Activated T-helper 17 cell treated with anti-CD3 and anti-CD28 coated beads, Interleukin-2, amount 50 U/mL, for 72 hours (primary cell): ENCODE measurements around the gene ADGRE2. TPM values are rescaled to one million over a fixed set of nuclear protein-coding genes. Genes with fewer than 3 reads are reported as not detected.
A peak's percentile ranks its signal among the peaks of the same experiment; 100 is the strongest.
"Not testable (repeated sequence)": the region's sequence is repeated elsewhere in the genome, so short reads cannot be mapped to it uniquely, and the experiment has no call there.

Experiments
- ATAC-seq: fragments of 150-1000 bp; cut with Tn5 transposase; replicated peaks from 2 replicates; pipeline ENCODE4 v1.10.0; 2021; ENCODE audit warnings: mild to moderate bottlenecking, moderate library complexity
- H3K27ac Mint-ChIP-seq: one replicate; pipeline ENCODE4 v1.8.0; 2022; ENCODE audit warnings: mixed read lengths
- H3K27me3 Mint-ChIP-seq: one replicate; pipeline ENCODE4 v1.8.0; 2022; ENCODE audit warnings: mixed read lengths
- H3K36me3 Mint-ChIP-seq: one replicate; pipeline ENCODE4 v1.8.0; 2022; ENCODE audit warnings: low read depth, mild to moderate bottlenecking, mixed read lengths
- H3K4me1 Mint-ChIP-seq: one replicate; pipeline ENCODE4 v1.8.0; 2022; ENCODE audit warnings: mixed read lengths
- H3K4me3 Mint-ChIP-seq: one replicate; pipeline ENCODE4 v1.8.0; 2022; ENCODE audit warnings: mild to moderate bottlenecking, mixed read lengths
- H3K9me3 Mint-ChIP-seq: one replicate; pipeline ENCODE4 v1.8.0; 2022; ENCODE audit warnings: mixed read lengths
- total RNA-seq, 2 donors: library from RNA; stranded (reverse); gene quantifications; one replicate each; pipeline ENCODE4 v1.2.3, GENCODE V29; 2022

Gene ADGRE2
- total RNA-seq: 1 to 10 TPM; 1.1 to 3.3 TPM

- ATAC-seq, H3K27ac Mint-ChIP-seq, H3K36me3 Mint-ChIP-seq, H3K4me1 Mint-ChIP-seq, H3K9me3 Mint-ChIP-seq, H3K4me3 Mint-ChIP-seq: not testable (repeated sequence)
- H3K27me3 Mint-ChIP-seq: peaks cover 13% of the 10 kb centered on the region
These were observed at the start of gene ADGRE2 for GRCh38 chr19:14778110-14778845. Gene ADGRE2 (minus strand): TSS chr19:14778560. CDS start chr19:14776756, 1,804 bp downstream.

- Mint-ChIP-seq H3K27me3 (peaks cover 38% of the 10 kb centered on the region), H3K4me1 (no peaks in the 10 kb centered on the region), H3K4me3 (no peak overlapping the region), H3K27ac (no peak overlapping the region), H3K9me3 (no peaks in the 10 kb centered on the region), H3K36me3 (no peaks in the 10 kb centered on the region)
- ATAC-seq: no peak
These were observed 47.6 kb upstream of the ADGRE2 start for GRCh38 chr19:14826006-14826405.

- no peak for ATAC-seq
- no peaks in the 10 kb centered on the region for H3K9me3 Mint-ChIP-seq
- H3K4me1 Mint-ChIP-seq: no peaks in the 10 kb centered on the region
- H3K27ac Mint-ChIP-seq: no peak overlapping the region
- peaks cover 34% of the 10 kb centered on the region for H3K27me3 Mint-ChIP-seq
- H3K4me3 Mint-ChIP-seq: no peak overlapping the region
- H3K36me3 Mint-ChIP-seq: no peaks in the 10 kb centered on the region
These were observed 43.6 kb upstream of the ADGRE2 start for GRCh38 chr19:14821937-14822336.

- Mint-ChIP-seq H3K27ac (no peak overlapping the region), H3K9me3 (no peaks in the 10 kb centered on the region), H3K36me3 (no peaks in the 10 kb centered on the region), H3K4me1 (no peaks in the 10 kb centered on the region), H3K27me3 (peaks cover 14% of the 10 kb centered on the region), H3K4me3 (no peak overlapping the region)
- ATAC-seq: no peak
These were observed 40.2 kb upstream of the ADGRE2 start for GRCh38 chr19:14818588-14818987.

GRCh38 chr19:14817052-14817451, 38.7 kb upstream of the ADGRE2 start:
- H3K36me3 Mint-ChIP-seq: no peaks in the 10 kb centered on the region
- no peak for ATAC-seq
- peaks cover 14% of the 10 kb centered on the region for H3K27me3 Mint-ChIP-seq
- H3K9me3 Mint-ChIP-seq: no peaks in the 10 kb centered on the region
- no peak overlapping the region for H3K4me3 Mint-ChIP-seq
- H3K27ac Mint-ChIP-seq: no peak overlapping the region
- no peaks in the 10 kb centered on the region for H3K4me1 Mint-ChIP-seq

GRCh38 chr19:14814982-14815652, 36.8 kb upstream of the ADGRE2 start:
- no peak overlapping the region for H3K4me3 Mint-ChIP-seq
- H3K27me3 Mint-ChIP-seq: peaks cover 3% of the 10 kb centered on the region
- H3K36me3 Mint-ChIP-seq: no peaks in the 10 kb centered on the region
- H3K4me1 Mint-ChIP-seq: no peaks in the 10 kb centered on the region
- H3K27ac Mint-ChIP-seq: no peak overlapping the region
- no peaks in the 10 kb centered on the region for H3K9me3 Mint-ChIP-seq
- no peak for ATAC-seq

GRCh38 chr19:14809272-14810057, 31.1 kb upstream of the ADGRE2 start:
- H3K36me3 Mint-ChIP-seq: no peaks in the 10 kb centered on the region
- no peak for ATAC-seq
- no peak overlapping the region for H3K4me3 Mint-ChIP-seq
- H3K27me3 Mint-ChIP-seq: peaks cover 15% of the 10 kb centered on the region
- peaks cover 5% of the 10 kb centered on the region for H3K4me1 Mint-ChIP-seq
- H3K27ac Mint-ChIP-seq: no peak overlapping the region
- H3K9me3 Mint-ChIP-seq: no peaks in the 10 kb centered on the region

GRCh38 chr19:14804765-14805164, 26.4 kb upstream of the ADGRE2 start:
- Mint-ChIP-seq H3K27me3 (peaks cover 34% of the 10 kb centered on the region), H3K4me1 (peaks cover 5% of the 10 kb centered on the region), H3K4me3 (no peak overlapping the region), H3K9me3 (no peaks in the 10 kb centered on the region), H3K27ac (no peak overlapping the region), H3K36me3 (no peaks in the 10 kb centered on the region)
- ATAC-seq: no peak

GRCh38 chr19:14798760-14799159, 20.4 kb upstream of the ADGRE2 start:
- Mint-ChIP-seq H3K4me3 (no peak overlapping the region), H3K9me3 (no peaks in the 10 kb centered on the region), H3K27ac (no peak overlapping the region), H3K36me3 (no peaks in the 10 kb centered on the region), H3K27me3 (peaks cover 34% of the 10 kb centered on the region), H3K4me1 (no peaks in the 10 kb centered on the region)
- ATAC-seq: no peak

GRCh38 chr19:14796021-14796420, 17.7 kb upstream of the ADGRE2 start:
- Mint-ChIP-seq H3K36me3 (no peaks in the 10 kb centered on the region), H3K4me3 (no peak overlapping the region), H3K27ac (no peak overlapping the region), H3K4me1 (no peaks in the 10 kb centered on the region), H3K27me3 (peaks cover 24% of the 10 kb centered on the region), H3K9me3 (no peaks in the 10 kb centered on the region)
- ATAC-seq: no peak

- H3K36me3 Mint-ChIP-seq: no peaks in the 10 kb centered on the region
- no peak overlapping the region for H3K27ac Mint-ChIP-seq
- no peak overlapping the region for H3K4me3 Mint-ChIP-seq
- no peaks in the 10 kb centered on the region for H3K9me3 Mint-ChIP-seq
- no peak for ATAC-seq
- no peaks in the 10 kb centered on the region for H3K4me1 Mint-ChIP-seq
- H3K27me3 Mint-ChIP-seq: peaks cover 19% of the 10 kb centered on the region
These were observed 16.8 kb upstream of the ADGRE2 start for GRCh38 chr19:14795078-14795721.

- H3K9me3 Mint-ChIP-seq, H3K36me3 Mint-ChIP-seq, ATAC-seq, H3K4me3 Mint-ChIP-seq, H3K4me1 Mint-ChIP-seq, H3K27ac Mint-ChIP-seq, H3K27me3 Mint-ChIP-seq: not testable (repeated sequence)
These were observed 13.9 kb upstream of the ADGRE2 start for GRCh38 chr19:14792250-14792649.

GRCh38 chr19:14786421-14786851, 8.1 kb upstream of the ADGRE2 start:
- H3K4me3 Mint-ChIP-seq: peak overlapping the region; percentile 56
- H3K36me3 Mint-ChIP-seq: no peaks in the 10 kb centered on the region
- ATAC-seq: no peak
- H3K27ac Mint-ChIP-seq: peak overlapping the region; percentile 75
- H3K27me3 Mint-ChIP-seq: peaks cover 4% of the 10 kb centered on the region
- H3K4me1 Mint-ChIP-seq: peaks cover 10% of the 10 kb centered on the region
- H3K9me3 Mint-ChIP-seq: no peaks in the 10 kb centered on the region

- ATAC-seq: peak; percentile 80
- Mint-ChIP-seq H3K27ac (peak overlapping the region; percentile 75), H3K4me3 (peak overlapping the region; percentile 56)
- not testable (repeated sequence) for H3K4me1 Mint-ChIP-seq, H3K9me3 Mint-ChIP-seq, H3K36me3 Mint-ChIP-seq, H3K27me3 Mint-ChIP-seq
These were observed 6.9 kb upstream of the ADGRE2 start for GRCh38 chr19:14785102-14785793.
